ENCODE measurements around the gene AUTS2. TPM values are rescaled to one million over a fixed set of nuclear protein-coding genes. Genes with fewer than 3 reads are reported as not detected.

AUTS2 gene
- total and polyA plus RNA-seq, 4 experiments from 2014 or later, result 3.4 to 35.2 (median 25.5) TPM

DNA sequence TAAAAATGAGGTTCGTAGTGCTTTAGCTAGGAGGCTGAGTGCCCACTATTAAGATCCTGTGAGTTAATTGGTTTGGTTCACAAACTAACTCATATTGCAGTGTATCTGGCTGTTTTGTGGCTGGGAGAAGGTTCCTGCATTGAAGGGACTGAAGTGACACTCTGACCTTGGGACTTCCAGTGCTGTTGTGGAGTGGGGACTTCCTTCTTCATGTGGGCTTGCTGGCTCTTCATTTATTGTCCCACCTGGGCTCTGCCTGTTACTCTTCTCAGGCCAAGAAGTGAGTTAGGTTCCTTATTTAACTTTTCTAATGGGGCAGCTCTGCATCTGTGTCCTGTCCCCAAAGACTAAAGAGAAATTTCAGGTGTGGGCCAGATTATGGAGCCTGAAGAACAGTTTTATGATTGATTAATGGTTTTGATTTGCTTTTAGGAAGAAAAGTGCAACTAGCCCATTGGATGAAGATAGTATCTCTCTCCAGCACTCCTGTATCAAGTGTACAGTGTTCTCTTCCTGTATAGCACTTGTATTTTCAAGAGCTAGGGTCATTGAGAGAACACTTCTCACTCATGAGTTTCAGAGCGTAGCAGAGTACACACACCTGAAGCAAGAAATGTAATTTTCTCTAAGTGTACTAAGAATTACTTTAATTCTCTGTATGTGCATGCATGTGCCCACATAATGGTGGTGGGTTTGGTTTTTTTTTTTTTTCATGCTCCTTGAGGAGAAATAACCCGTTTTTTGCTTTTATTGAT, 54.8 kb downstream of the AUTS2 start:
- H3K9me3 Mint-ChIP-seq, result no peaks in the 10 kb centered on the region
- CTCF ChIA-PET (ENCODE audit: partially characterized antibody), result no interaction called here

DNA sequence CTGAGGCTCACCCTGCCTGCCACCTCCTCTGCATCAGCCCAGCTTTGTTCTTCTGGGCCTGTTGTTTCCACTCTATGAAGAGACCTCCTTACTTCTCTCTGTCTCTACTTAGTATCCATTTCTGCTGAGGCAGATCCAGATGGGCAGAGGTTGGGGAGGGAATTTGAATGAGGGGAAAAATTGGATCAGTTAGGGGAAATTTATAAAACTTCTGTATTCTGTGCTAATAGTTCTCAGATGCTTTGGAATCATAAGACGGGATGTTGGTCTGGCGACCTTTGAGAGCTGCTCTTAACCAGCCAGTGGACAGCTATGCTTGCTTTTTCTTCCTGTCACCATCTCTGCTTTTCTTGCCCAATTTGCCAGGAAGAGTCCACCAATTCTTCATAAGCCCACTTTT, 55.5 kb downstream of the AUTS2 start:
- DNase-seq, result no peak
- no peak overlapping the region for H3K4me3 ChIP-seq (ENCODE audit: low read length in 2 of 2)
- POLR2A ChIA-PET (ENCODE audit: partially characterized antibody), result no interaction called here
- H3K27me3 Mint-ChIP-seq, result no peaks in the 10 kb centered on the region
- H3K36me3 ChIP-seq (ENCODE audit: insufficient read depth, low read length), result no peaks in the 10 kb centered on the region
- no peak overlapping the region for H3K27ac Mint-ChIP-seq
- no peaks in the 10 kb centered on the region for H3K9me3 Mint-ChIP-seq
- no peaks in the 10 kb centered on the region for H3K36me3 Mint-ChIP-seq
- no peak overlapping the region for H3K27ac ChIP-seq (ENCODE audit: low read depth, low read length)
- no peaks in the 10 kb centered on the region for H3K9me3 ChIP-seq (ENCODE audit: control insufficient read depth in 1 of 2, low read length in 2 of 2)
- H3K4me1 Mint-ChIP-seq, result no peaks in the 10 kb centered on the region
- H3K27me3 ChIP-seq (ENCODE audit: insufficient read depth, low read length), result no peaks in the 10 kb centered on the region
- CTCF ChIA-PET (ENCODE audit: partially characterized antibody), result no interaction called here
- intact Hi-C loops (cut with micrococcal nuclease), result no loop called here
- H3K4me1 ChIP-seq (ENCODE audit: insufficient read depth, low read length), result no peaks in the 10 kb centered on the region
- no peak overlapping the region for H3K4me3 Mint-ChIP-seq

More for the DNA sequence above, 54.8 kb downstream of the AUTS2 start:
- no peaks in the 10 kb centered on the region for H3K4me1 Mint-ChIP-seq
- Histone ChIP-seq H3K36me3 (ENCODE audit: insufficient read depth, low read length) (no peaks in the 10 kb centered on the region), H3K27me3 (ENCODE audit: insufficient read depth, low read length) (no peaks in the 10 kb centered on the region), H3K27ac (ENCODE audit: low read depth, low read length) (no peak overlapping the region), H3K4me1 (ENCODE audit: insufficient read depth, low read length) (no peaks in the 10 kb centered on the region), H3K9me3 (ENCODE audit: control insufficient read depth in 1 of 2, low read length in 2 of 2) (no peaks in the 10 kb centered on the region), H3K4me3 (ENCODE audit: low read length in 2 of 2) (no peak overlapping the region)
- intact Hi-C loops (cut with micrococcal nuclease), result no loop called here
- H3K4me3 Mint-ChIP-seq, result no peak overlapping the region
- H3K27ac Mint-ChIP-seq, result no peak overlapping the region
- no peaks in the 10 kb centered on the region for H3K36me3 Mint-ChIP-seq
- DNase-seq, result no peak
- H3K27me3 Mint-ChIP-seq, result no peaks in the 10 kb centered on the region
- POLR2A ChIA-PET (ENCODE audit: partially characterized antibody), result no interaction called here

DNA sequence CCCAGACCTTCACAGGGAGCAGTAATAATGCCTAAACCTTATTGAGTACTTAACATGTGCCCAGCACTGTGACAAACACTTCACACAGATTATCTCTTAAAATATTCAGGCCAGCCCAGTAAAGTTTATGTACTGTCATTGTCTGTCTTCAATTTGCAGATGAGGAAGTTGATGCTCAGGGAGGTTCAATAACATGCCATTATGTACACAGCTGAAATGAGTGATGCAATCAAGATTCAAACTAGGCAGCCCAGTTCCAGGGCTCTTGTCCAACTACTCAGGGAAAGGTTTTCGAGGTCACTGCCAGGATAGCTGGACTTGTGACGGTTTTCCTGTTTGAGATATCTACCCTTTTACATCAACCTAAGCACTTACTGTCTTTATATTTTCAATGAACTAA, 56.1 kb downstream of the AUTS2 start:
- Histone ChIP-seq H3K9me3 (ENCODE audit: control insufficient read depth in 1 of 2, low read length in 2 of 2) (no peaks in the 10 kb centered on the region), H3K4me1 (ENCODE audit: insufficient read depth, low read length) (no peaks in the 10 kb centered on the region), H3K27ac (ENCODE audit: low read depth, low read length) (no peak overlapping the region), H3K27me3 (ENCODE audit: insufficient read depth, low read length) (no peaks in the 10 kb centered on the region), H3K4me3 (ENCODE audit: low read length in 2 of 2) (no peak overlapping the region), H3K36me3 (ENCODE audit: insufficient read depth, low read length) (no peaks in the 10 kb centered on the region)
- intact Hi-C loops (cut with micrococcal nuclease), result no loop called here
- Mint-ChIP-seq H3K36me3 (no peaks in the 10 kb centered on the region), H3K4me1 (no peaks in the 10 kb centered on the region), H3K27ac (no peak overlapping the region), H3K27me3 (no peaks in the 10 kb centered on the region), H3K4me3 (no peak overlapping the region), H3K9me3 (no peaks in the 10 kb centered on the region)
- ChIA-PET POLR2A (ENCODE audit: partially characterized antibody) (no interaction called here), CTCF (ENCODE audit: partially characterized antibody) (no interaction called here)
- DNase-seq, result no peak

DNA sequence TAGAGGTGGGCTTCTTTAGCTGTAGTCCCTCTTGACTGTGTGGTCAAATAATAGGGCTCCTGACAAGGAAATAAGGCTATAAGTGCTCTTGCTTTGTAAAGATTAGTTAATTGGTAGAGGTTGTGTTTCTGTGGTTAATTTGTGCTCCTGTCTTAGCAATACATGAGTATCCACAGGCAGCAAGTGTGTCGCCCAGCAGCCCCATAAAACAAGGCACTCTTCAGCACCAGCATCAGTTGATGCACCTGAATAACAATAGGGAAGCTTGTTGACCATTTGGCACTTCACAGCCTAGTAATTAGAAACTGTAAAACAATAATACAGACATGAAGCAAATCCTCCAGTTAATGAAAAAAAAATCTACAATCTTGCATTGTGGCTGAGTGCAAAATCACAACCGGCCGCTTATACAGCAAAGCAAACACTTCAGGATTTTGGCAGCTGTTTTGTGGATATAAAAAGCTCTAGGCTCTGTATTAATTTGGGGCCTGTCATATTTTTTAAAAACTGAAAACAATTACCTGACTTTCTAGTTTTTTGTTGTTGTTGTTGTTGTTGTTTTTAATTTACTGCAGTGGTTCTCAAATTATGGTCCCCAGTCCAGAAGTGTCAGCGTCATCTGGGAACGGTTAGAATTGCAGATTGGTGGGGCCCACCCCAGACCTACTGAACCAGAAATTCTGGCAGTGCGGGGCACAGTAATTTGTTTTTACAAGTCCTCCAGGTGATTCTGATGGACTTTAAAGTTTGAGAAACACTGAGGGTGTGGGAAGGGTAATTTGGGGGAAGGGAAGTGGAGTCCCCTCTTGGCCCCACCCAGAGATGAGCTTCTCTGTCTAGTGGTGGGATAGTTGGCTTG, 56.8 kb downstream of the AUTS2 start:
- H3K27me3 Mint-ChIP-seq, result no peaks in the 10 kb centered on the region
- POLR2A ChIA-PET (ENCODE audit: partially characterized antibody), result no interaction called here
- no peaks in the 10 kb centered on the region for H3K36me3 Mint-ChIP-seq
- no peak overlapping the region for H3K27ac ChIP-seq (ENCODE audit: low read depth, low read length)
- H3K4me3 ChIP-seq (ENCODE audit: low read length in 2 of 2), result no peak overlapping the region
- H3K27ac Mint-ChIP-seq, result no peak overlapping the region
- no peaks in the 10 kb centered on the region for H3K4me1 ChIP-seq (ENCODE audit: insufficient read depth, low read length)
- no peaks in the 10 kb centered on the region for H3K9me3 Mint-ChIP-seq
- H3K36me3 ChIP-seq (ENCODE audit: insufficient read depth, low read length), result no peaks in the 10 kb centered on the region
- CTCF ChIA-PET (ENCODE audit: partially characterized antibody), result interaction anchor here (0.5 kb wide), 1 partner anchor 11 kb away, joined by 3 read pairs; no protein-coding TSS in a partner anchor
- H3K9me3 ChIP-seq (ENCODE audit: control insufficient read depth in 1 of 2, low read length in 2 of 2), result no peaks in the 10 kb centered on the region
- no peak overlapping the region for H3K4me3 Mint-ChIP-seq
- no peak for DNase-seq
- H3K27me3 ChIP-seq (ENCODE audit: insufficient read depth, low read length), result no peaks in the 10 kb centered on the region
- intact Hi-C loops (cut with micrococcal nuclease), result no loop called here
- H3K4me1 Mint-ChIP-seq, result no peaks in the 10 kb centered on the region

DNA sequence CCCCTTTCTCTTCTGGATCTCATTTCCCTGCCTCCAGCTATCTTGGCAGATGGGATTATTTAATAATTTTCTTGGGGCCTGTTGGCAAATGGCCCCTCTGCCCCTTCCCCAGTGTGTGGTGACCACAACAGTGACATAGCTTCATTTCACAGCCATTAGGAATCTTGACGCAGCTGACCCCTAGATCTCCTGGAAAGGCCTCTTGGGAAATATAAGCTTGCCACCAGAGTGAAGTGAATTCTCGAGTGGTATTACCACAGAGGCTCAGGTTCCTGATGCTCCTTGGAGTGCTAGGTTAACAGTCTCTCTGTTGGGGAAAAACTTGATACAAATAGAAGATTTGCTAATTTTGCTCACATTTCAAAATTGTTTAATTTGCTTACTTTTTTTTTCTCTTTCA, 57.8 kb downstream of the AUTS2 start:
- Mint-ChIP-seq H3K4me3 (no peak overlapping the region), H3K27ac (no peak overlapping the region), H3K36me3 (no peaks in the 10 kb centered on the region), H3K27me3 (no peaks in the 10 kb centered on the region), H3K4me1 (no peaks in the 10 kb centered on the region), H3K9me3 (no peaks in the 10 kb centered on the region)
- Histone ChIP-seq H3K27me3 (ENCODE audit: insufficient read depth, low read length) (no peaks in the 10 kb centered on the region), H3K9me3 (ENCODE audit: control insufficient read depth in 1 of 2, low read length in 2 of 2) (no peaks in the 10 kb centered on the region), H3K27ac (ENCODE audit: low read depth, low read length) (no peak overlapping the region), H3K36me3 (ENCODE audit: insufficient read depth, low read length) (no peaks in the 10 kb centered on the region), H3K4me3 (ENCODE audit: low read length in 2 of 2) (no peak overlapping the region), H3K4me1 (ENCODE audit: insufficient read depth, low read length) (no peaks in the 10 kb centered on the region)
- ChIA-PET POLR2A (ENCODE audit: partially characterized antibody) (no interaction called here), CTCF (ENCODE audit: partially characterized antibody) (no interaction called here)
- DNase-seq, result no peak
- intact Hi-C loops (cut with micrococcal nuclease), result no loop called here

GRCh38 chr7:69656890-69657289, 58.6 kb downstream of the AUTS2 start:
- Histone ChIP-seq H3K9me3 (ENCODE audit: control insufficient read depth in 1 of 2, low read length in 2 of 2) (no peaks in the 10 kb centered on the region), H3K4me3 (ENCODE audit: low read length in 2 of 2) (no peak overlapping the region), H3K27ac (ENCODE audit: low read depth, low read length) (no peak overlapping the region), H3K4me1 (ENCODE audit: insufficient read depth, low read length) (no peaks in the 10 kb centered on the region), H3K36me3 (ENCODE audit: insufficient read depth, low read length) (no peaks in the 10 kb centered on the region), H3K27me3 (ENCODE audit: insufficient read depth, low read length) (no peaks in the 10 kb centered on the region)
- intact Hi-C loops (cut with micrococcal nuclease), result no loop called here
- CTCF ChIA-PET (ENCODE audit: partially characterized antibody), result no interaction called here
- POLR2A ChIA-PET (ENCODE audit: partially characterized antibody), result no interaction called here
- Mint-ChIP-seq H3K4me1 (no peaks in the 10 kb centered on the region), H3K27ac (no peak overlapping the region), H3K4me3 (no peak overlapping the region), H3K9me3 (no peaks in the 10 kb centered on the region), H3K36me3 (no peaks in the 10 kb centered on the region), H3K27me3 (no peaks in the 10 kb centered on the region)
- DNase-seq, result no peak

- no peaks in the 10 kb centered on the region for H3K4me1 Mint-ChIP-seq
- no peaks in the 10 kb centered on the region for H3K27me3 Mint-ChIP-seq
- Histone ChIP-seq H3K4me1 (ENCODE audit: insufficient read depth, low read length) (no peaks in the 10 kb centered on the region), H3K9me3 (ENCODE audit: control insufficient read depth in 1 of 2, low read length in 2 of 2) (no peaks in the 10 kb centered on the region), H3K27me3 (ENCODE audit: insufficient read depth, low read length) (no peaks in the 10 kb centered on the region), H3K4me3 (ENCODE audit: low read length in 2 of 2) (no peak overlapping the region), H3K36me3 (ENCODE audit: insufficient read depth, low read length) (no peaks in the 10 kb centered on the region), H3K27ac (ENCODE audit: low read depth, low read length) (no peak overlapping the region)
- no peak for DNase-seq
- no peak overlapping the region for H3K4me3 Mint-ChIP-seq
- intact Hi-C loops (cut with micrococcal nuclease), result no loop called here
- CTCF ChIA-PET (ENCODE audit: partially characterized antibody), result no interaction called here
- H3K27ac Mint-ChIP-seq, result no peak overlapping the region
- no peaks in the 10 kb centered on the region for H3K36me3 Mint-ChIP-seq
- H3K9me3 Mint-ChIP-seq, result no peaks in the 10 kb centered on the region
- POLR2A ChIA-PET (ENCODE audit: partially characterized antibody), result no interaction called here
Observed at GRCh38 chr7:69657331-69657730, 59.1 kb downstream of the AUTS2 start.

Data from CD4-positive, alpha-beta memory T cell (primary cell).